NOMO-1 treated with dmso at 0.1 percent for 144 hours (cell line): Measurements from ENCODE around the gene TBPL2.
"Not testable (repeated sequence)": the region's sequence is repeated elsewhere in the genome, so short reads cannot be mapped to it uniquely, and the experiment has no call there.

ENCODE experiments used
- DNase-seq: peaks from one replicate; lab custom pipeline; 2025; ENCODE audit not compliant: unreplicated experiment; lab: John Stamatoyannopoulos, UW

Gene TBPL2

DNA sequence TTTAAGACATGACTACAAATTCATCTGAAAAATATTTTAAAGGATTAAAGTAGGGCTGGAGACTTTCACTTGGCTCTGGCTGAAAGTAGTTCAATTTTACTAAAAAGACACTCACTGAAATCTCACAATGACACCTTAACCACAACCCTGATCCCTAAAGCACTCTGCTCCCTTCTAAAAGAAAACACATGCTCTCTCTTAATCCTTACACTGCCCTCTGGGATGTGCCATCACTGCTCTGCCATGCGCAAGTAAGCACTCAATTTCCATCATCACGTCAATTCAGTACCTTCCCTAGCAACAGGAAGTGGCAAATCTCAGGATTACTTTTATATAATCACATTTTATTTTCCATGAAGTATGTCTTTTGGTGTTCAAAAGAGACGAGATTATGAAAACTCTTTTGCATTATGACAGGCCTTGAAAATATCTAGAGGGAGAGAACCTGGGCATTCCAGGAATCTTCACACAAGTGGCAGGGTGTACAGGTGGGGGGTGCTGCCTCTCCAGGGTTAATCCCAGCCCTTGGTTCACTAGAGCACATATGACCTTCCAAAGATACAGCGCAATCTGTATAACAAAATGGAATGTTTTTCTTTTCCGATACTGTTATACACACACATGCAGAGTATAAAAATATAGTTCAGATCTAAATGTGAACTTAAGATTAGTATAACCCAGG is 36.1 kb downstream of the TBPL2 start:
- DNase-seq, result no peak

DNA sequence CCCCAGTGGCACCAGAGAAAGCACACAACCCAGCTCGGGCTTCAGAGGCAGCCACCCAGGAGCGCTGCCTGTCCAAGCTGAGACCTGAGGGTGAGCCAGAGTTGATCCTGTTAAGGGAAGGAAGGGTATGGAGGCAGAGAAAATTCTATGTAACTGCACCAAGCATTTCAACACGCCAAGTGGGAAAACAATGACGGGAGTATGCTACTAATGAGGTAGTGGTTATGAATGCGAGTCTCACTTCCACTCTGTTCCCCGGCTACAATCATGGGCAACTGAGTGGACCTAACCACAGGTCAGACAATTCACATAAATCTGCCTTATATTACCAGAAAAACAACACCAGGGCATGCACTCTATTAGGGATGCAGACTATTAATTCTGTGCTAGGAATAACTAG is 38.7 kb downstream of the TBPL2 start:
- DNase-seq, result no peak

- DNase-seq, result no peak
These were observed 40.6 kb downstream of the TBPL2 start for GRCh38 chr14:55399852-55400251.

DNA sequence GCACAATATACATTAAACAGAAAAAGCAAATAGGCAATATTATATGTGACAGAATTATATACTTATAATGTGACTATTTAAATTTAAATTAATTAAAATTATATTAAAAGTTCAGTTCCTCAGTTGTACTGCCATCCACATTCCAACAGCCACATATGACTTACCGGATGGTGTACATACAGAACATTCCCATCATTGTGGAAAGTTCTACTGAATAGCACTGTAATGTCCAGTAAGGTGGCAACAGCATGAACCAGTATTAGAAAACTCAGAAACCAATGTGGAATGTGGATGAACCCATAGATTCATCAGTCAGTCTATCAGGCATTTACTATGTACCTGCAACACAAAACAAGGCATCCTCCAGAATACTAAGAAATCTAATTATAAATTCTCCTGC is 41.2 kb downstream of the TBPL2 start:
- DNase-seq, result no peak

DNA sequence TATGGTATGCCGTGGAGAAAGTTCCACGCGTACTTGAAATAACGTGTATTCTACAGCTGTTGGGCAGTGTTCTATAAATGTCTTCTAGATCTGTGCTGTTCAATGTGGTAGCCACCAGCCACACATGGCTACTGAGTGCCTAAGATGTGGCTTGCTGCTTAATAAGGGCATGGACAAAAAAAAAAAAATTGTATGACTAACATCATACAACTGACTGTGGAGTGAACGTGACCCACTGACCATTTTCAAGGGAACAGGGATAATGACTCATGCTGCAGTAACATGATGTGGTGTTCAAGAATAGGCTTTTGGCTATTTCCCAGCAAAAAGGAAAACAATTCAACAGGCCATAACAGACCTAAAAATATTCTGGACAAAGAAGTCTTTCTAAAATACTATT is 41.7 kb downstream of the TBPL2 start:
- DNase-seq, result no peak

DNA sequence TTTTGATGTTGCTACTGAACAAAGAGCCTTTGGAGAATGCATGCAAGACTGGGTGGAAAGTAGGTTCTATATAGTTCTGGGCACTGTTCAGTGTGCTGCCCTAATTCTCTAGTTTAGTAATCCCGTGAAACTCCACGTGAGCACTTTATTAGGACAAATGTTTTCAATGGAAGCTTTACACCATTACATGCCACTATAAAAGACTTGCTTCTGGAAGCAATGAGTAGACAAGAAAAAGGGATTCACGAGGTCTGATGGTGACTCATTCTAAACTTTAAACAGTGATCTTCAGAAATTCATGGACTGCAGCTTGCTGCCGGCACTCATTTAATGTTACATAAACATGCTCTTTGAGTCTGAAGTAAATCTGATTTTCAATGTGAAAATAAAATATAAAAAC is 51.1 kb downstream of the TBPL2 start:
- no peak for DNase-seq

DNA sequence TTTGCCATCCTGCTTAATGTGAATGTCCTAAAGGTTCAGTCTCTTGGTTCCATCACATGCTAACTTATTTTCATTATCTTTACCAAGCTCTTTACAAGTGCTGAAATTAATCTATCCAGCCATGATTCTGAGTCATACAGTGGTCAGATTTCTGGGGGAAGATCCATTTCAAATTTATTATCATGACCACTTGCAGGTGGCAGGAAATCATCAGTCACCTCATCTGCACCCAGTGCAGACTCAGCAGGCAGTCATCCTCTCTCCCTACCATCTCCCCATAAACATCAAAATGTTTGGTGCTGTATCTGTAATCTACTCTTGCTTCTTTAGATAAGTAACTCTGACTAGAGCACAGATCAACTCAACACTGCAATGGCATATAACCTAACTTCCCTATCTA is 52.3 kb downstream of the TBPL2 start:
- no peak for DNase-seq

DNA sequence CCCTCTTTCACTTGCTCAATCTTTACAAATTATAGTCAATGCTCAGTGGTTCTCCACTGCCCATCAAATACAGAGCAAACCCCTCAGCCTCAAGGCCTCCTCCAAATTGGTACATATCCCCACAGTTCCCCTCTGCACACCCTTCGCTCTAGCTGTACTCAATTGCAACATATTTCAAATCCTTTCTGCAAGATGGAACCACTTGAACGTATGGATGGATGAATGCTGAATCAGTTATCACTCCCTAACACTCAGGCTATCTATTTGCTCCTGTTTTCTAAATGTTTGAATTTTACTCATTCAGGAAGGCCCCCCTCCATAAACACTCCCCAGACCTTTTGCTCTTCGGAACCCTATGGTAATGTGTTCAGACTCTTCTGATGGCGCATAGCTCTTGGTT is 53.3 kb downstream of the TBPL2 start:
- DNase-seq, result no peak

- DNase-seq, result no peak
These were observed 54.2 kb downstream of the TBPL2 start for GRCh38 chr14:55386037-55386808.

DNA sequence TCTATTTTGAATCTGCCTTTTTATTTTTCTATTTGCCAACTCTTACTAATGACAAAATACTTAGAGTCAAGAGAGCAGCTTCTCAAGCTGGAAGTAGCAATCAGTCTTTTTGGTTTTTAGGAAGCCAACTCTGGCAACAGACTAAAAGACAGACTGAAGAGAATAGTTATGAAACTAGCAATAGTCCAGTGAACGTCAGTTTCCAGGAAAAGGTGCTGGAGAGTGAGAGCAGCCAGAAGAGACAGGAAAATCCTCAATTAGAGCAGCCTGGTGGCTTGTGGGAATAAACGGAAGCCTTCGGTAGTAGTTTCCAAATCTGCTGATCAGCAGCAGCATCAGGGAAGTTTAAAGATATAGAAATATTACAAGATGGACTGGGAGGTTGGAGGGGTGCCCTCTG is 55.9 kb downstream of the TBPL2 start:
- no peak for DNase-seq

- DNase-seq, result no peak
These were observed 56.8 kb downstream of the TBPL2 start for GRCh38 chr14:55383541-55384140.

GRCh38 chr14:55383056-55383466 is 57.4 kb downstream of the TBPL2 start:
- DNase-seq, result not testable (repeated sequence)

- no peak for DNase-seq
These were observed 57.9 kb downstream of the TBPL2 start for GRCh38 chr14:55382483-55382882.

DNA sequence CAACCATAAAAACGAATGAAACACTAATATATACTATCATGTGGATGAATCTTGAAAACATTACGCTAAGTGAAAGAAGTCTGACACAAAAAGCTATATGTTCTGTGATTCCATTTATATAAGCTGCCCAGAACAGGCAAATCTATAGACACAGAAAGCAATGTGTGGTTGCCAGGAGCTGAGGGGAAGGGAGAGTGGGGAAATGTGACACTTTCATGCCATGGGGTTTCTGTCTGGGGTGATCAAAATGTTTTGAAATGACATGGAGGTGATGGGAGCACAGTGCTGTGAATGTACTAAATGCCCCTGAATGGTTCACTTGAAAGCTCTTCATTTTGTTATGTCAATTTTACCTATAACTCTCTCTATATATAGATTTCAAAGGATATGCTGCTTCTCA is 58.9 kb downstream of the TBPL2 start:
- DNase-seq, result no peak

DNA sequence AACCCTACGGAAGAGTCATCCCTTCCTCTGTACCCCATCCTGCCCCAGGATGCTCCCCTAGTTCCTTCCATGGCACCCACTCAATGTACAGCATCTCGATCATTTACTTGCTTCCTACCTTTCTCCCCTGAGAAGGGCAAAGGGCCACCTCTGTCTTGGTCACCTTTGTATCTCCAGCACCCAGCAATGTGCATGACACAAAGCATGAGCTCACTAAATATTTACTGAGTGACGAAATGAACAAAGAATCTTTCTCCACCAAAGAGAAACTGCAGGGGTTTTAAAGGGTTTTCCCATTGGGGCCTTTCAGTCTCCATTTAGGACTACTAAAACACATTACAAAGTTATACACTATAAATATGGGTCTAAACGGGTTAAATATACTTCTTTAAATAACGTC is 59.4 kb downstream of the TBPL2 start:
- no peak for DNase-seq

DNA sequence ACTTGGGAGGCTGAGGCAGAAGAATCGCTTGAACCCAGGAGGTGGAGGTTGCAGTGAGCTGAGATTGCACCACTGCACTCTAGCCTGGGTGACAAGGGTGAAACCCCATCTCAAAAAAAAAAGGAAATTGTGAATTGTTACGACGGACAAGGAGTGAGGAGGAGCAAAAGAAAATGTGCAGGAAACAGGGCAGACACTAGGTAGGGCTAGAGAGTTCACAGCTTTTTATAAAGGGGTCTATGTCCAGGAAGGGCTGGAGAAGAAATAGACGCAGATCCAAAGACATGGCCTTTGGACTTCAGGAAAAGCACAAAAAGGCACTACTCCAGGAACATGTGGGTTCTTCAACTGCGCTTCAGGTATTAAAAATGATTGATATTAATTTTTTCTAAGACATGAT is 63.2 kb downstream of the TBPL2 start:
- no peak for DNase-seq

- DNase-seq, result no peak
These were observed 65.6 kb downstream of the TBPL2 start for GRCh38 chr14:55374771-55375170.

DNA sequence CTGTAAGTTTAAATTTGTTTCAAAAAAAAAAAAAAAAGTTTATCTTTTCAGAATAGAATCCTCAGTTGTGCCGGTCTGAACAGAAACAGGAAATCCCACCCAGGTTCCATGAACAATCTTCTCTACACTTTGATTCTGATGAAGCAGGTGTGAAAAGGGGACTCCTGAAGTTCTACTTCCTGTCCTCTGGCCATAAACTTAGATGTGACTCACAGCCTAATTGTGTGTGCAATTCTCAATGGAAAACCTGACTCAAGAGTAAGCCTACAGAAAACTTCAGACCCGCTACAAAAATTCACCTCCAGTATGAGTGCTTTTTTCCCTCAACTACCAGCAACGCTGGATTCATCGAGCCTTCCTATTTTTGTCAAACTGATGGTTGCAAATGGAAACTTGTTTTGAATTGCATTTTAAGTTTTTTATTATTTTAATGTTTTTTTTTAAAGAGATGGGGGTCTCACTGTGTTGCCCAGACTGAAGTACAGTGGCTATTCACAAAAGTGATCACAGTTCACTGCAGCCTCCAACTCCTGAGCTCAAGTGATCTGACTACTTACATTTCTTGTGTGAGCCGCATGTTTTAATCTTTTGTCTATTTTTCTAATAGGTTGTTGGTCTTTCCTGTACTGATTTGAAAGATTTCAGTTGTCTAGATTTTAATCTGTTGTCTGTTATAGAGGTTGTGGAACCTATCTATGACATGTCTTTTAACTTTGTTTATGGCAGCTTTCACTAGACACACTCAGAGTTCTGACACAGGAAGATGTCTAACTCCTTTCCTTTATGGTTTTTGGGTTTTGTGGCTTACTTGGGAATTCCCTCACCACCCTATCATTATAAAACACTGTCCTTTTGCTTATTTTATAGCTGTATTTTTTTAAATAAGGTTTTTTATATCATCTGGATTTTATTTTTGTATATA is 66.4 kb downstream of the TBPL2 start:
- no peak for DNase-seq

DNA sequence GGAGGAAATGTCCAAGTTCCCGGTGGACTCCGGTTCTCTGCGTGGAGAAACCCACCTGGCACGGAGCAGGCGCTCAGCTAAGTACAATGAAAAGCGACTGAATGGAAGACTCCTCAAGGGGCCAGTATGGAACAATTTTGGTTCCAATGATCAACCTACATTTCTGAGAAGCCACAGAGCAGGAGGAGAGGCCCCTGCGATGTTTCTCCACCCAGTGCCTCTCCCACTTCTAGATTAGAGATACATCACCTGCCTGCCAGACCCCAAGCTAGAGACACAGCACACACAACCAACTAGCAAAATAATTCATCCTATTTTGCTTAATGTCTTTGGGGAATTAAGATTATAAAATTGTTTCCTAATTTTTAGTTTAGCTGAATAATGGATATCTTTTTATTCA is 67.6 kb downstream of the TBPL2 start:
- no peak for DNase-seq

GRCh38 chr14:55372423-55372822 is 68.0 kb downstream of the TBPL2 start:
- no peak for DNase-seq

DNA sequence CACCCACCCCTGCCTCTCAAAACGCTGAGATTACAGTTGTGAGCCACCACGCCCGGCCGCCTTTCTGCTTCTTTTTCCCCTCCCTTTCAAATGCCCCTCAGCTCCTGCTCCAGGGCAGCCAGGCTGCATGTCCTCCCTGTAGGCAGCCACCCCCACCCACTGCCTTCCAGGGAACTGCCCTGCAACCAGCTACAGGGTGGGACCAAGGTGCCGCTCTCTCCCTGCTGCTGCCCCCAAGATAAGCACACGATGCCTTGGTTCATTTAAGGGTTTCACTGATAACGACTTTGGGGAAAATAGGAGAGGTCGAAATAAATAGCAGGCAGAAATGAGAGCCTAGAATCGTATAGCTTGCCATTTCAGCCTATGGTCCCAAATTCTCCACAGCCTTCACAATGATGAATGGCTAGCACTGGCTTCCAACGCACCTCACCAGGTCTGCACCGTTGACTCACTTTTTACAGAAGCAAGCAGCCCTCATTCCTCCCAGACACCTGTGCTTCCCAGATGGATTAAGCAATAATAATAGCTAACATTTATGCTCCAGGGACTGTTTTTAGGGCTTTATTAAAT is 69.4 kb downstream of the TBPL2 start:
- DNase-seq, result no peak
